H9 (cell line): ENCODE data around the gene INPP5E. TPM values are rescaled to one million over a fixed set of nuclear protein-coding genes. Genes with fewer than 3 reads are reported as not detected.

ENCODE experiments used
- DNase-seq: peaks from one replicate; pipeline ENCODE4 v3.0.0-alpha.2; 2017
- H2AFZ ChIP-seq: one replicate; pipeline ENCODE4 v1.6.1; 2013; ENCODE audit warnings: mild to moderate bottlenecking, low read length, control low read depth, moderate library complexity
- H2AK5ac ChIP-seq: 2 replicates; pipeline ENCODE4 v1.6.1; 2013; ENCODE audit warnings: low read length, control low read depth, mixed read lengths; ENCODE audit not compliant: insufficient read length
- H2BK120ac ChIP-seq: one replicate; pipeline ENCODE4 v1.6.1; 2013; ENCODE audit warnings: low read depth, mild to moderate bottlenecking, low read length, control low read depth, inconsistent platforms; ENCODE audit not compliant: poor library complexity, severe bottlenecking
- H2BK12ac ChIP-seq: 2 replicates; pipeline ENCODE4 v1.6.1; 2013; ENCODE audit warnings: low read length, control low read depth, mixed read lengths, low read depth; ENCODE audit not compliant: insufficient read length
- H2BK15ac ChIP-seq: 2 replicates; pipeline ENCODE4 v1.6.1; 2013; ENCODE audit warnings: low read depth, low read length, control low read depth
- H2BK20ac ChIP-seq: one replicate; pipeline ENCODE4 v1.6.1; 2013; ENCODE audit warnings: low read depth, mild to moderate bottlenecking, low read length, control low read depth, inconsistent platforms; ENCODE audit not compliant: poor library complexity, severe bottlenecking
- H2BK5ac ChIP-seq: 2 replicates; pipeline ENCODE4 v1.6.1; 2013; ENCODE audit warnings: low read length, control low read depth, mixed read lengths; ENCODE audit not compliant: insufficient read length
- H3K14ac ChIP-seq: 2 replicates; pipeline ENCODE4 v1.6.1; 2013; ENCODE audit warnings: low read length, control low read depth; ENCODE audit not compliant: insufficient read depth
- H3K18ac ChIP-seq: 2 replicates; pipeline ENCODE4 v1.6.1; 2013; ENCODE audit warnings: low read depth, mild to moderate bottlenecking, mixed read lengths, low read length, control low read depth; ENCODE audit not compliant: insufficient read length
- H3K23ac ChIP-seq: 2 replicates; pipeline ENCODE4 v1.6.1; 2013; ENCODE audit warnings: low read length, control low read depth, mixed read lengths, low read depth; ENCODE audit not compliant: insufficient read length
- H3K23me2 ChIP-seq: 2 replicates; pipeline ENCODE4 v1.6.1; 2013; ENCODE audit warnings: low read depth, mild to moderate bottlenecking, mixed read lengths, low read length, control low read depth; ENCODE audit not compliant: insufficient read length, poor library complexity, severe bottlenecking
- H3K27ac ChIP-seq: 2 replicates; pipeline ENCODE4 v1.5.1; 2013; ENCODE audit warnings: low read length, control low read depth, mixed read lengths, low read depth; ENCODE audit not compliant: insufficient read length
- H3K27me3 ChIP-seq: 2 replicates; pipeline ENCODE4 v1.6.1; 2013; ENCODE audit warnings: low read length, control low read depth, inconsistent platforms; ENCODE audit not compliant: insufficient read depth
- H3K4ac ChIP-seq: 2 replicates; pipeline ENCODE4 v1.6.1; 2013; ENCODE audit warnings: low read depth, mild to moderate bottlenecking, control low read depth, inconsistent platforms, low read length, moderate library complexity
- H3K4me1 ChIP-seq: 2 replicates; pipeline ENCODE4 v1.6.1; 2013; ENCODE audit warnings: low read length, control low read depth, inconsistent platforms; ENCODE audit not compliant: insufficient read depth
- H3K4me2 ChIP-seq: 2 replicates; pipeline ENCODE4 v1.6.1; 2013; ENCODE audit warnings: low read length, control low read depth, mixed read lengths; ENCODE audit not compliant: insufficient read length, insufficient read depth
- H3K56ac ChIP-seq: 2 replicates; pipeline ENCODE4 v1.6.1; 2013; ENCODE audit warnings: low read depth, mild to moderate bottlenecking, mixed read lengths, low read length, control low read depth; ENCODE audit not compliant: insufficient read length
- H3K79me1 ChIP-seq: 2 replicates; pipeline ENCODE4 v1.6.1; 2013; ENCODE audit warnings: low read depth, mild to moderate bottlenecking, moderate library complexity, low read length, control low read depth, inconsistent platforms; ENCODE audit not compliant: insufficient read depth, poor library complexity, severe bottlenecking
- H3K79me2 ChIP-seq: 2 replicates; pipeline ENCODE4 v1.6.1; 2013; ENCODE audit warnings: low read length, control low read depth, inconsistent platforms; ENCODE audit not compliant: insufficient read depth
- H3K9ac ChIP-seq: 2 replicates; pipeline ENCODE4 v1.6.1; 2013; ENCODE audit warnings: low read length, control low read depth, mixed read lengths; ENCODE audit not compliant: insufficient read length; ENCODE audit errors: extremely low read depth
- H3K9me3 ChIP-seq: one replicate; pipeline ENCODE4 v1.6.1; 2013; ENCODE audit warnings: low read depth, low read length, inconsistent platforms; ENCODE audit not compliant: control insufficient read depth
- H3T11ph ChIP-seq: one replicate; pipeline ENCODE4 v1.6.1; 2013; ENCODE audit warnings: mild to moderate bottlenecking, low read length, control low read depth, inconsistent platforms
- H4K20me1 ChIP-seq: one replicate; pipeline ENCODE4 v1.6.1; 2013; ENCODE audit not compliant: control insufficient read depth, insufficient read length, insufficient read depth
- H4K5ac ChIP-seq: 2 replicates; pipeline ENCODE4 v1.6.1; 2013; ENCODE audit warnings: low read depth, mild to moderate bottlenecking, mixed read lengths, low read length, control low read depth; ENCODE audit not compliant: insufficient read length
- H4K8ac ChIP-seq: replicated peaks from 2 replicates; pipeline ENCODE4 v1.6.1; 2013; ENCODE audit warnings: low read length, control low read depth, mixed read lengths, low read depth; ENCODE audit not compliant: insufficient read length
- H4K91ac ChIP-seq: 2 replicates; pipeline ENCODE4 v1.6.1; 2013; ENCODE audit warnings: low read depth, mild to moderate bottlenecking, moderate library complexity, mixed read lengths, low read length, control low read depth; ENCODE audit not compliant: insufficient read length
- H3K27ac Mint-ChIP-seq, 3 experiments: 2 replicates in 2 of 3; 3 replicates in 1 of 3; pipeline ENCODE4 v1.8.0; 2020 to 2021; ENCODE audit warnings: mixed read lengths in 3 of 3, mild to moderate bottlenecking in 1 of 3, moderate library complexity in 1 of 3
- H3K27me3 Mint-ChIP-seq: 2 replicates; pipeline ENCODE4 v1.8.0; 2021; ENCODE audit warnings: low read depth, mild to moderate bottlenecking, moderate library complexity, mixed read lengths
- H3K36me3 Mint-ChIP-seq, 3 experiments: 2 replicates in 2 of 3; 3 replicates in 1 of 3; pipeline ENCODE4 v1.8.0; 2020 to 2021; ENCODE audit warnings: low read depth in 3 of 3, mixed read lengths in 3 of 3; ENCODE audit not compliant: insufficient read depth in 1 of 3
- H3K4me1 Mint-ChIP-seq, 2 experiments: 2 replicates each; pipeline ENCODE4 v1.8.0; 2020; ENCODE audit warnings: mixed read lengths in 2 of 2
- H3K4me3 Mint-ChIP-seq, 2 experiments: 2 replicates in 1 of 2; 3 replicates in 1 of 2; pipeline ENCODE4 v1.8.0; 2020 to 2021; ENCODE audit warnings: mild to moderate bottlenecking in 2 of 2, mixed read lengths in 2 of 2, moderate library complexity in 1 of 2
- H3K9me3 Mint-ChIP-seq, 2 experiments: 2 replicates in 1 of 2; 3 replicates in 1 of 2; pipeline ENCODE4 v1.8.0; 2020; ENCODE audit warnings: mild to moderate bottlenecking in 2 of 2, mixed read lengths in 2 of 2, moderate library complexity in 1 of 2
- CTCF ChIP-seq: fragments of 200-600 bp; sonication (generic); conservative IDR thresholded peaks from 3 replicates; pipeline ENCODE4 v1.8.0; 2021; ENCODE audit warnings: antibody characterized with exemption, mild to moderate bottlenecking
- WGBS: extraction: QIAGEN DNeasy Blood & Tissue Kit; methylation state at CpG from one replicate; pipeline ENCODE4 v1.1.7; 2013; ENCODE audit warnings: missing lambda C conversion rate, low lambda C conversion rate, mixed read lengths; ENCODE audit not compliant: insufficient read length; ENCODE audit errors: extremely low coverage; 5-methylcytosine and 5-hydroxymethylcytosine counted together
- total RNA-seq: library from RNA; stranded (reverse); gene quantifications from 2 replicates; pipeline ENCODE4 v1.2.1, GENCODE V29; 2021

The INPP5E gene
- total RNA-seq, 1 experiment from 2014 or later = 21.0 TPM

- no peak overlapping the region for H3K4ac ChIP-seq
- no peak for TF ChIP-seq CTCF
- no peak overlapping the region for H3K27ac Mint-ChIP-seq
- H3K18ac ChIP-seq = no peak overlapping the region
- no peak overlapping the region for H2BK120ac ChIP-seq
- peaks cover 43 to 88% (median 83%) of the 10 kb centered on the region in 3 experiments; a peak in 6 of 7 replicates for H3K36me3 Mint-ChIP-seq
- H2BK20ac ChIP-seq = no peak overlapping the region
- no peak overlapping the region for H3K27ac ChIP-seq
- no peak overlapping the region for H2BK5ac ChIP-seq
- no peak overlapping the region for H2AK5ac ChIP-seq
- no peak for DNase-seq
- H4K5ac ChIP-seq = no peak overlapping the region
- no peaks in the 10 kb centered on the region for H4K20me1 ChIP-seq
- no peaks in the 10 kb centered on the region for H3K4me1 Mint-ChIP-seq
- no peak overlapping the region for H3K56ac ChIP-seq
- no peak overlapping the region for H3K23ac ChIP-seq
- WGBS = no CpG with 5 or more reads among the region's 15 CpGs
- H4K8ac ChIP-seq = no peak overlapping the region
- no peak overlapping the region for H3K4me3 Mint-ChIP-seq
- H3K23me2 ChIP-seq = no peaks in the 10 kb centered on the region
- no peaks in the 10 kb centered on the region for H3K4me1 ChIP-seq
- no peak overlapping the region for H3T11ph ChIP-seq
- no peak overlapping the region for H3K9ac ChIP-seq
- H3K9me3 ChIP-seq = no peaks in the 10 kb centered on the region
- no peaks in the 10 kb centered on the region for H3K27me3 Mint-ChIP-seq
- no peak overlapping the region for H4K91ac ChIP-seq
- H3K9me3 Mint-ChIP-seq = no peaks in the 10 kb centered on the region
- no peak overlapping the region for H3K14ac ChIP-seq
- H3K4me2 ChIP-seq = no peak overlapping the region
- H2BK12ac ChIP-seq = no peak overlapping the region
- H2AFZ ChIP-seq = no peak overlapping the region
- no peak overlapping the region for H2BK15ac ChIP-seq
- H3K27me3 ChIP-seq = no peaks in the 10 kb centered on the region
- peaks cover 12% of the 10 kb centered on the region for H3K79me1 ChIP-seq
- peaks cover 14% of the 10 kb centered on the region; the same call in 1 of the 2 replicates for H3K79me2 ChIP-seq
Observed at GRCh38 chr9:136467766-136468165, 28.1 kb upstream of the INPP5E start.
